Iris pigment epithelial cell (primary cell): ENCODE results near the gene INPP5J.
A peak's percentile ranks its signal among the peaks of the same experiment; 100 is the strongest.

Experiments used
- DNase-seq: peaks from one replicate; pipeline ENCODE4 v3.0.0-alpha.2; 2011; ENCODE audit warnings: low read depth

The INPP5J gene

DNA sequence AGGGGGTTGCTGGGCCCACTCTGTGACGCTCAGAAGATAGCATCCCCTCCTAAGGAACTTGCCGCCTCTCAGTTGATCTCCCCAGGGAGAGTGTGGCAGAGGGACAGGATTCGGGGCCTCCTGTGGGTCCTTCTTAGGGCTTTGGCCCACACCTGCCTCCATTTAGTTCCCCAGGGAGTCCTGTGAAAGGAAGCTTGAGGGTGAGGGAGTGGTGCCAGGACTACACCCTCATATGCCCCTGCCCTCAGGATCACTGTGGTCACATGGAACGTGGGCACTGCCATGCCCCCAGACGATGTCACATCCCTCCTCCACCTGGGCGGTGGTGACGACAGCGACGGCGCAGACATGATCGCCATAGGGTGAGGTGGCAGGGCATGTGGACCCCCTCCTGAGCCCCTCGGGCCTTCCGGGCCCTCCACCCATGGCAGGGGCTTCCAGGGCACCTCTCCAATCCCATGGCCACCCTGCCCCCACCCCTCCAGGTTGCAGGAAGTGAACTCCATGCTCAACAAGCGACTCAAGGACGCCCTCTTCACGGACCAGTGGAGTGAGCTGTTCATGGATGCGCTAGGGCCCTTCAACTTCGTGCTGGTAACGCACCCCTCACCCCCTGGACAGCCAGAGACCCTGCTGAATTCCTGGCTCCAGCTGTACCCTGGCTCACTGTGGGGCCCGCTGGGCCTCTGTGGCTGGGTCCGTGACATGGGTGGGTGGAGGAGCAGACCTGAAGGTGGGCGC is 3.5 kb downstream of the INPP5J start:
- no peak for DNase-seq

DNA sequence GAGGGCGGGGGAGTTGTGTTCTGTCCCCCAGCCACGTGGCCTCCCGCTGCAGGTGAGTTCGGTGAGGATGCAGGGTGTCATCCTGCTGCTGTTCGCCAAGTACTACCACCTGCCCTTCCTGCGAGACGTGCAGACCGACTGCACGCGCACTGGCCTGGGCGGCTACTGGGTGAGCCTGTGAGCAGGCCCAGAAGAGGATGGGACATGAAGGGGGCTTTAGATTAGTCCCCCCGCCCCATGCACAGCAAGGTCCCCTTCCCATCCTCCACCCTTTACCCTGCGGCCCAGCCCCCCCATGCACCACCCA is 4.1 kb downstream of the INPP5J start:
- no peak for DNase-seq

DNA sequence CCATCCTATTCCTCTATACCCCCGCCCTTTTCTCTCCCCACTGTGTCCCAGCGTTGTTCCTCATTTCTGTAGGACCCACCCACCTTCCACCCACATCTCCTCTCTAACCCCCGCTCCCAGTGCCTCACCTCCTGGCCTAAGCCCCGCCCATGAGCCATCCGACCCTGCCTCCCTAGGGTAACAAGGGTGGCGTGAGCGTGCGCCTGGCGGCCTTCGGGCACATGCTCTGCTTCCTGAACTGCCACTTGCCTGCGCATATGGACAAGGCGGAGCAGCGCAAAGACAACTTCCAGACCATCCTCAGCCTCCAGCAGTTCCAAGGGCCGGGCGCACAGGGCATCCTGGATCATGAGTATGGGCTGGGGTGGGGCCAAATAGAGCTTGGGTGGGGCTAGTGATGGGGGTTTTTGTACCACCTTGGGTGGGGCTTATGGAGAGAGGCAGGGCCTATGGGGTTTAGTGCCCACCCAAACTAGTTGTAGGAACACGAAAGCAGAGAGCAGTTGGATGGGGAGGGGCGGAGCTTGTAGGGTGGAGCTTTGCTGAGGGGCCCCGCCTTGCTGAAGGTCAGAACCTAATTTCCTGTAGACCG is 4.5 kb downstream of the INPP5J start:
- no peak for DNase-seq

DNA sequence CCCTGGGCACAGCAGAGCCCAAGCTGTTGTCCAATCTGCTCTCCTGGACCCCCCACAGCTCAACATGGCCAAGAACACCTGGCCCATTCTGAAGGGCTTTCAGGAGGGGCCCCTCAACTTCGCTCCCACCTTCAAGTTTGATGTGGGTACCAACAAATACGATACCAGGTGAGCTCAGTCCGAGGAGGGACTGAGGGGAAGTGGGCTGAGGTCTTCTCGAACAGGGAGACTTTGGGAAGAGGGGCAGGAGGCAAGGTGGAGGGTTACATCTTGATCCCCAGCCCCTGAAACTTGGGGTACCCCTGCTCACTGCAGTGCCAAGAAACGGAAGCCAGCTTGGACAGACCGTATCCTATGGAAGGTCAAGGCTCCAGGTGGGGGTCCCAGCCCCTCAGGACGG is 5.4 kb downstream of the INPP5J start:
- DNase-seq: no peak

DNA sequence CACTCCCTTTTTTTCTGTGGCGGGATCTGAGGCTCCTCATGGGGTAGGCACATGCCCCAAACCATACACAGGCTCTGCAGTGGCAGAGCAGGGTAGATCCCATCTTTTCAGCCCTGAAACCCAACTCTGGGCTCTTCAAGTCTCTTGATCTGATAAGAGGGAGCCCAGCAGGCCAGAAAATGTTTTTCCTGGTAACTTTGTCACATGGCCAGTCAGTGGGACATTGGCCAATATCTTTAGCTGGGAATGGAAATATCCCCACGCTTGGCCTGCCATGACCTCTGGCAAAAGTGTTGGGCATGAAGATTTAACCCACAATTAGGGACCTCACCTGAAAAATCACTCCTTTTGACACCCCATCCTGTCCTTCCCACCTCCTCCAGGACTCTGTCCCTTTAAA is 8.1 kb downstream of the INPP5J start:
- DNase-seq: no peak

GRCh38 chr22:31133911-31134310 is 11.1 kb downstream of the INPP5J start:
- no peak for DNase-seq

DNA sequence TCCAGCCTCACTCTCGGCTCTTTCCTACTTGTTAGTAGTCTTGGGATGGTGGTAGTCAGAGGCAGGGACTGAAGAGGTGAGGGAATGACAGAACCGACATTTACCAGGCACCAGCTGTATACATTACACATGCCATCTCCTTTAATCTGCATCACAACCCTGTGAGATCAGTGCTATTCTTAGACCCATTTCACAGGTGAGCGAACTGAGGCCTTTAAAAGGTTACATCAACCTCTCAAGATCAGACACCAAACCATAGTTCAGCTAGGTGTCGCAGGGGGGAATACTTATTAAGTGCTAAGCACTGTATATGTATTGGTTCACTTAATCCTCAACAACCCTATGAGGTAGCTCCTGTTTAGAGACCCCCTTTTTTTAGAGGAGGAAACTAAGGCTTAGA is 11.9 kb downstream of the INPP5J start:
- no peak for DNase-seq

DNA sequence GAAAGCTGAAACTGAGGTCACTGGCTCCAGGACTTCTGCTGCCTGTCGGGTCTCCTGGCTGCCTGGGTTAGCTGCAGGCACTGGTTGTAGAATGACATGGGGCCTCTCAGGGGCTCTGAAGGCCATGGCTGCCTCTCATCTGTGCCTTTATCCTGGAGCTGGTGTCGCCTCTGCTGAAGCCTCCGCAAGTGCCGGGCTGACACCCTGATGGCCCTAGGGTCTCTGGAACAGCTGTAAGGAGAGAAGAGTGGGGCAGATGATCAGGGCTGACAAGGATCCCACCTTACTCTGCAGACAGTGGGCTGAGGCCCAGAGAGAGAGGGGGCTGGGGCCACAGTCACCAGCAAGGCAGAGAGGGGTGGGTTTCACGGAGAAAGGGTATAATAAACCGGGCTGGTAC is 12.9 kb downstream of the INPP5J start:
- no peak for DNase-seq

DNA sequence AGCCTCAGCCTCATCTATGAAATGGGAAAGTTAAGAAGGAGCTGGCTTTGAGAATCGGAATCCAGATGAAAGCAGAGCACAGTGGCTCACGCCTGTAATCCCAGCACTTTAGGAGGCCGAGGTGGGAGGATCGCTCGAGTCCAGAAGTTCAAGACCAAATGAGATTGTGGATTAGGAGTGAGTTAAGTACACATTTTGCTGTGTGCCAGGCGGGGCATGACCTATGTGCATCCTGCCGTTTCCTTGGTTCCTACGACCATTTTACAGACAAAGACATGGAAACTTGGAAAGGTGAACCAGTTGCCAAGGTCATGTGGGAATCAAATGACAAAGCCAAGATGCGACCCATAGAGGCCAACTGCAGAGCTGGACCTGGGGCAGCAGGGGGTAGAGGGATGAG is 13.4 kb downstream of the INPP5J start:
- DNase-seq: no peak

DNA sequence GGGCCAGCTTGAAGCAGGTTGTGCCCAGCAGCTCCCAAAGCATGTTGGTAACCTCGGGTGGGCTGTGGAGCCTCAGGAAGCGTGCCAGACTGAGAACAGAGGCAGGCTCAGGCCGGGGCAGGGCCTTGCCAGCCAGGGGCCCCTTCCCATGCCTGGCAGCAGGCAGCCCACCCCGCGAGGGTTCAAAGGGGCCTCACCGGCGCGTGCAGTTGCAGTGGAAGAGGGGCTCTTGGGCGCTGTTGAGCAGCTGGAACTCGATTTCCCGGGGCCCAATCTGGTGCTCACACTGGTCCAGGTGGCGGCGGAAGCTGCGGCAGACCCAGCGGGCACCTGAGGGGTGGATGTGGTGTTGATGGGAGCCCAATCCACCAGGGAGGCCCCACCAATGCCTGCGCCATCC is 13.9 kb downstream of the INPP5J start:
- no peak for DNase-seq

- DNase-seq: no peak
Measured at GRCh38 chr22:31137721-31138120, 15.0 kb downstream of the INPP5J start.

DNA sequence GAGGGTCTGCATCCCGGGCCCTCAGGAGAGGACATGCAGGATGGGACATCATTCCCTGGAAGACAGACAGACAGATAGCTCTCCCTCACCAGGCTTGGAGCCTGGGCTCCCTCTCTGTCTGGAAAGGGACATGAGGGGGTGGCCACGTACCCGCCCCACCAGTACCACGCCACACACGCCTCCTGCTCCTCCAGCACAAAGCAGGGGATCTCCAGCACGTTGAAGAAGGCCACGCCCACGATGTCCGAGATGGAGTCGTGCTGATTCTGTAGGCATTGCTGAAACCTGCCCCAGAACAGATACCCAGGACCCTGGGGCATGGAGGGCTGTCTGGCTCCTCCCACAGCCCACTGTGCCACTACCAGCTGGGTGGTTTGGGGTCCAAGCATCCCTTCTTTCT is 15.4 kb downstream of the INPP5J start:
- DNase-seq: no peak

DNA sequence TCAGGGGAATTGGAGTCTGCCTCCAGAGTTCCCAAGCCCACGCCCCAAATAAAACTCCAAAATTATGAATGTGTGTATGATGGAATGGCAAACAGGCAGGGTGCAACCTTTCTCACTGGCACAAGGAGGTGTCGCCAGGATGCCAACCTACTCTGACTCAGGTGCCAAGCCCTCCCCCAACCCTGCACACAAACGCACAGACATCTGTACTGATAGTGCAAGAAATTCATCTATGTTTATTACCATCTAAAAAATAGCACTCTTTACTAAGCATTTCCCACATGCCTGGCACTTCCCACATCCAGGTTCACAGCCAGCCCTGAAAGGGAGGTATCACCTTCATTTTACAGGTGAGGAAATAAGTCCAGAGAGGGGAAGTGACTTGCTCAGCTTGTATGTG is 16.3 kb downstream of the INPP5J start:
- DNase-seq: no peak

- peak; percentile 78 for DNase-seq
Measured at GRCh38 chr22:31139866-31140716, 17.3 kb downstream of the INPP5J start, which contains the start of gene PLA2G3. Gene PLA2G3, minus strand, starts transcription at chr22:31140508. Its CDS starts 154 bp downstream, at chr22:31140354.

DNA sequence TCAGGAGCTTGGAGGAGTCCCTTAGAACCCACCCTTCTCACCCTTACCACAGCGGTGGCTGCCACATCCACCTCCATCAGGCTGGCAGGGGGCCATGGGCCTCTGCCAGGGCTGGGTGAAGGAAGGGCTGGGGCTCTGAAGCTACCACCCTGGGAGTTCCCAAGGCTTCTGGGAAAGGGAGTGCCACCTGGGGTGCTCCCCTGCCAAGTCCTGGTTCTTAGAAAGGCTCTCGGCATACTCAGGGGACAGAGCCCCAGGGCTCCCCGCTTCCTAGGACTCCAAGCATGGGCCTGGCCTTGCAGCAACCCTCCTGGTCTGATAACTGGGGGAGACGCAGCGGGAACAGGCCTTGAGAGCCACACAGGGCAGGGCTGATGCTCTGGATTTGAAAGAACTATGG is 18.0 kb downstream of the INPP5J start:
- no peak for DNase-seq

DNA sequence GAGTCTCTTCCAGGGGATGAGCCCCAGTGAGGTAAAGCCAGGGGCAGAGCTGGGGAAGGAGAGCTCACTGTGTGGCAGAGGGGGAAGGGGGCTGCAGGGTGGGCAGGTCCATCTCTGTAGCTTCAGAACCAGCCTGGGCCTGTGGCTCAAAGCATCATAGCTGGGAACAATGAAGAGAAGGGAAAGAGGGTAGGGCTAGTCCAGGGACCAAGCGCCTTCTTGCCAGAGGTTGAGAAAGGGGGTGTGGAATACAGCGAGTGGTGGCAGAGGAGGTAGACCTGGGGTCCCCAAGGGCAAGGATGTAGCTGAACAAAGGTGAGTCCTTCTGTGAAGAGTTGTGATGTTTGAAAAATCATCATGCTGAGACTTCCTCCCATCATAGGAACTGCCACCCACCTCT is 18.8 kb downstream of the INPP5J start:
- DNase-seq: no peak

GRCh38 chr22:31142285-31142684 is 19.5 kb downstream of the INPP5J start:
- no peak for DNase-seq

GRCh38 chr22:31143038-31143437 is 20.3 kb downstream of the INPP5J start:
- no peak for DNase-seq

DNA sequence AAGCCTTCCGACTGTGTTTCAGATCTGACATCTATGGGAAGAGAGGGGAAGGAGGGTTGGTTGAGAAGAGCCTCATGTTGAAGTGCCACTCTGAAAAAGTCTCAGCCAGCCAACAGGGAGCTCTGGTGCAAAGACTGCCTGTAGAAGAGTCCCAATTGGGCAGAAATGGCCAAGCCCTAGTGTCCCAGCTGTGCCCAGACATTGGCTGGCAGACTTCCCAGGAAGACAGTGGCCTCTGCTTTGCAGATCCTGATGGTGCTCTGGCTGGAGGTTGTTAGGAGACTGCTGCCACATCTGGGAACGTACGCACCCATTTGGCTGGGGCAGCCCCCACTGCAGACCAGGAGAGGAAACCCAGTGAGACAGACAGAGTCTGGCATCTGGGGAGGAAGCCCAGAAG is 20.8 kb downstream of the INPP5J start:
- DNase-seq: no peak

DNA sequence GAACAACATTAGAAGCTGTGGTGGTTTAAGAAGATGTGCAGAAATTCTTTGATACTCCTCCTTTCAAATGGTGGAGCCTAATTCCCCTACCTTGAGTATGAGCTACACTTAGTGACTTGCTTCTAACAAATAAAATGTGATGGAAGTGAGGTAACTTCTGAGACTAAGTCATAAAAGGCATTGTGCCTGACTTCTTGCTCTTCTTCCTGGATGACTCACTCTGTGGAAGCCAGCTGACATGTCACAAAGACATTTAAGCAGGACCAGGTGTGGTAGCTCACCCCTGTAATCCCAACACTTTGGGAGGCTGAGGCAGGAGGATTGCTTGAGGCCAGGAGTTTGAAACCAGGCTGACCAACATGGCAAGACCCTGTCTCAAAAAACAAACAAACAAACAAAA is 21.5 kb downstream of the INPP5J start:
- peak; percentile 33 for DNase-seq

DNA sequence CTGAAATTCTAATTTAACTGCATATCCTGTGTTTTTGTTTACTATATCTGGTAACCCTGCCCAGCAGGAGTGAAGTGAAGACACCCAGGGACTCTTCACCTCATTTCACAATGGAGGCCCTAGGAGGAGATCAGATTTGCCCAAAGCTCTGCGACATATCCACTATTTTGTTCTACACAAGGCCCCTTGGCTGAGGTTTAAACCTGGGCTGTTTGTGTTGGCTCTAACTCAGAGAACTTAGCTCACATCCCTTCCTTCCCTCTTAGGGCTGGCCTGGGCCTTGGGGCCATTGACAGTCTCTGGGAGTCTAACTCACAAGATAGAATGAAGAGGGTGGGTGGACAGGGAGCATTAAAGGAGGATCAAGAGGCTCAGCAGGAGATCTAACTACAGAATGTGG is 25.7 kb downstream of the INPP5J start:
- peak; percentile 58 for DNase-seq

GRCh38 chr22:31148953-31149627 is 26.3 kb downstream of the INPP5J start:
- peak; percentile 76 for DNase-seq

DNA sequence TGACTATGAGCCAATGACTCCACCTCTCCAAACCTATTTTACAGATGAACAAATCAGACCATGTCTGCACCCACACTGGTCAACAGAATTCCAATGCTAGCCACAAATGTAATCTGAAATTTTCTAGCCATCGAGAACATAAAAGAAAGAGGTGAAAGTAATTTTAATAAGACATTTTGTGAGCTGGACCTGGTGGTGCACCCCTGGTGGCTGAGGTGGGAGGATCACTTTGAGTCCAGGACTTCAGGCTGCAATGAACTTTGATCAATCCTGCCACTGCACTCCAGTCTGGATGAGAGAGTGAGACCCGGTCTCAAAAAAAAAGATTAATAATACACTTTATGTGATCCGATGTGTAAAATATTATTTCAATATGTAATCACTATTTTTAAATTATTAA is 27.8 kb downstream of the INPP5J start:
- DNase-seq: no peak
